Measurements from ENCODE around the gene LARP1.
"Not testable (repeated sequence)": the region's sequence is repeated elsewhere in the genome, so short reads cannot be mapped to it uniquely, and the experiment has no call there.

GRCh38 chr5:154736372-154736771, 18.8 kb upstream of the LARP1 start:
- not testable (repeated sequence) for TF ChIP-seq TAF1 (IDR thresholded peaks at IDR 0.05; ENCODE audit: borderline replicate concordance, low read depth, low read length); POLR2A (IDR thresholded peaks at IDR 0.05; ENCODE audit: low read depth, low read length)
